Measurements from ENCODE around the gene NLGN2. TPM values are rescaled to one million over a fixed set of nuclear protein-coding genes. Genes with fewer than 3 reads are reported as not detected.

NLGN2 gene
- total and polyA plus RNA-seq, 2 experiments from 2014 or later = 14.4 to 38.7 TPM

DNA sequence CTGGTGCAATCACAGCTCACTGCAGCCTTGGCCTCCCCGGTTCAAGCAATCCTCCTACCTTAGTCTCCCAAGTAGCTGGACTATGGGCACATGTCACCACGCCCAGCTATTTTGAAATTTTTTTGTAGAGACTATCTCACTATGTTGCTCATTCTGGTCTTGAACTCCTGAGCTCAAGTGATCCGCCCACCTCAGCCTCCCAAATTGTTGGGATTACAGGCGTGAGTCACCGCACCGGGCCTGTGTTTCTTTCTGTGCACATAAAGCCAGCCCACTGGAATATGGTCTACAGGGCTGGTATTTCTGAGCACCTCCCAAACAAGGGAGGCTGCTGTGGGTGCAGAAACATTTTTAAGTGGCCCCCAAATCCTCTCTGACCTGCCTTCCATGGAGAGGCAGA is 44.3 kb upstream of the NLGN2 start:
- no peaks in the 10 kb centered on the region for H3K9me2 ChIP-seq (ENCODE audit: insufficient read depth)
- H3K27me3 Mint-ChIP-seq (ENCODE audit: insufficient read depth, low read depth, poor library complexity) = peaks cover 13% of the 10 kb centered on the region
- no peak overlapping the region for H3K4me2 ChIP-seq
- ATAC-seq = no peak
- TF ChIP-seq ZNF331 (CRISPR knock-in tag; IDR thresholded peaks at IDR 0.05; ENCODE audit: low read depth) (no peak), STAT1 (IDR thresholded peaks at IDR 0.05; ENCODE audit: unreplicated experiment) (no peak), NANOG (IDR thresholded peaks at IDR 0.05; ENCODE audit: borderline replicate concordance) (no peak), JUNB (IDR thresholded peaks at IDR 0.05; ENCODE audit: unreplicated experiment) (no peak), EZH2phosphoT487 (IDR thresholded peaks at IDR 0.05; ENCODE audit: unreplicated experiment) (no peak), CREB1 (CRISPR knock-in tag; IDR thresholded peaks at IDR 0.05; ENCODE audit: low read depth) (no peak), POLR2AphosphoS5 (IDR thresholded peaks at IDR 0.05; ENCODE audit: low read depth) (no peak), EZH2 (IDR thresholded peaks at IDR 0.05; ENCODE audit: low read depth, unreplicated experiment) (no peak), ZNF114 (CRISPR knock-in tag; IDR thresholded peaks at IDR 0.05) (no peak)
- TF ChIP-seq, protein P1, sequence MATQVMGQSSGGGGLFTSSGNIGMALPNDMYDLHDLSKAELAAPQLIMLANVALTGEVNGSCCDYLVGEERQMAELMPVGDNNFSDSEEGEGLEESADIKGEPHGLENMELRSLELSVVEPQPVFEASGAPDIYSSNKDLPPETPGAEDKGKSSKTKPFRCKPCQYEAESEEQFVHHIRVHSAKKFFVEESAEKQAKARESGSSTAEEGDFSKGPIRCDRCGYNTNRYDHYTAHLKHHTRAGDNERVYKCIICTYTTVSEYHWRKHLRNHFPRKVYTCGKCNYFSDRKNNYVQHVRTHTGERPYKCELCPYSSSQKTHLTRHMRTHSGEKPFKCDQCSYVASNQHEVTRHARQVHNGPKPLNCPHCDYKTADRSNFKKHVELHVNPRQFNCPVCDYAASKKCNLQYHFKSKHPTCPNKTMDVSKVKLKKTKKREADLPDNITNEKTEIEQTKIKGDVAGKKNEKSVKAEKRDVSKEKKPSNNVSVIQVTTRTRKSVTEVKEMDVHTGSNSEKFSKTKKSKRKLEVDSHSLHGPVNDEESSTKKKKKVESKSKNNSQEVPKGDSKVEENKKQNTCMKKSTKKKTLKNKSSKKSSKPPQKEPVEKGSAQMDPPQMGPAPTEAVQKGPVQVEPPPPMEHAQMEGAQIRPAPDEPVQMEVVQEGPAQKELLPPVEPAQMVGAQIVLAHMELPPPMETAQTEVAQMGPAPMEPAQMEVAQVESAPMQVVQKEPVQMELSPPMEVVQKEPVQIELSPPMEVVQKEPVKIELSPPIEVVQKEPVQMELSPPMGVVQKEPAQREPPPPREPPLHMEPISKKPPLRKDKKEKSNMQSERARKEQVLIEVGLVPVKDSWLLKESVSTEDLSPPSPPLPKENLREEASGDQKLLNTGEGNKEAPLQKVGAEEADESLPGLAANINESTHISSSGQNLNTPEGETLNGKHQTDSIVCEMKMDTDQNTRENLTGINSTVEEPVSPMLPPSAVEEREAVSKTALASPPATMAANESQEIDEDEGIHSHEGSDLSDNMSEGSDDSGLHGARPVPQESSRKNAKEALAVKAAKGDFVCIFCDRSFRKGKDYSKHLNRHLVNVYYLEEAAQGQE (IDR thresholded peaks at IDR 0.05; ENCODE audit: unreplicated experiment) = no peak
- TF ChIP-seq, protein P2, sequence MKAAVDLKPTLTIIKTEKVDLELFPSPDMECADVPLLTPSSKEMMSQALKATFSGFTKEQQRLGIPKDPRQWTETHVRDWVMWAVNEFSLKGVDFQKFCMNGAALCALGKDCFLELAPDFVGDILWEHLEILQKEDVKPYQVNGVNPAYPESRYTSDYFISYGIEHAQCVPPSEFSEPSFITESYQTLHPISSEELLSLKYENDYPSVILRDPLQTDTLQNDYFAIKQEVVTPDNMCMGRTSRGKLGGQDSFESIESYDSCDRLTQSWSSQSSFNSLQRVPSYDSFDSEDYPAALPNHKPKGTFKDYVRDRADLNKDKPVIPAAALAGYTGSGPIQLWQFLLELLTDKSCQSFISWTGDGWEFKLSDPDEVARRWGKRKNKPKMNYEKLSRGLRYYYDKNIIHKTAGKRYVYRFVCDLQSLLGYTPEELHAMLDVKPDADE (IDR thresholded peaks at IDR 0.05) = no peak
- TF ChIP-seq, protein P3, sequence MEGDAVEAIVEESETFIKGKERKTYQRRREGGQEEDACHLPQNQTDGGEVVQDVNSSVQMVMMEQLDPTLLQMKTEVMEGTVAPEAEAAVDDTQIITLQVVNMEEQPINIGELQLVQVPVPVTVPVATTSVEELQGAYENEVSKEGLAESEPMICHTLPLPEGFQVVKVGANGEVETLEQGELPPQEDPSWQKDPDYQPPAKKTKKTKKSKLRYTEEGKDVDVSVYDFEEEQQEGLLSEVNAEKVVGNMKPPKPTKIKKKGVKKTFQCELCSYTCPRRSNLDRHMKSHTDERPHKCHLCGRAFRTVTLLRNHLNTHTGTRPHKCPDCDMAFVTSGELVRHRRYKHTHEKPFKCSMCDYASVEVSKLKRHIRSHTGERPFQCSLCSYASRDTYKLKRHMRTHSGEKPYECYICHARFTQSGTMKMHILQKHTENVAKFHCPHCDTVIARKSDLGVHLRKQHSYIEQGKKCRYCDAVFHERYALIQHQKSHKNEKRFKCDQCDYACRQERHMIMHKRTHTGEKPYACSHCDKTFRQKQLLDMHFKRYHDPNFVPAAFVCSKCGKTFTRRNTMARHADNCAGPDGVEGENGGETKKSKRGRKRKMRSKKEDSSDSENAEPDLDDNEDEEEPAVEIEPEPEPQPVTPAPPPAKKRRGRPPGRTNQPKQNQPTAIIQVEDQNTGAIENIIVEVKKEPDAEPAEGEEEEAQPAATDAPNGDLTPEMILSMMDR (conservative IDR thresholded peaks at IDR 0.05; ENCODE audit: low read depth in 2 of 2) = no peak
- TF ChIP-seq, protein P4, sequence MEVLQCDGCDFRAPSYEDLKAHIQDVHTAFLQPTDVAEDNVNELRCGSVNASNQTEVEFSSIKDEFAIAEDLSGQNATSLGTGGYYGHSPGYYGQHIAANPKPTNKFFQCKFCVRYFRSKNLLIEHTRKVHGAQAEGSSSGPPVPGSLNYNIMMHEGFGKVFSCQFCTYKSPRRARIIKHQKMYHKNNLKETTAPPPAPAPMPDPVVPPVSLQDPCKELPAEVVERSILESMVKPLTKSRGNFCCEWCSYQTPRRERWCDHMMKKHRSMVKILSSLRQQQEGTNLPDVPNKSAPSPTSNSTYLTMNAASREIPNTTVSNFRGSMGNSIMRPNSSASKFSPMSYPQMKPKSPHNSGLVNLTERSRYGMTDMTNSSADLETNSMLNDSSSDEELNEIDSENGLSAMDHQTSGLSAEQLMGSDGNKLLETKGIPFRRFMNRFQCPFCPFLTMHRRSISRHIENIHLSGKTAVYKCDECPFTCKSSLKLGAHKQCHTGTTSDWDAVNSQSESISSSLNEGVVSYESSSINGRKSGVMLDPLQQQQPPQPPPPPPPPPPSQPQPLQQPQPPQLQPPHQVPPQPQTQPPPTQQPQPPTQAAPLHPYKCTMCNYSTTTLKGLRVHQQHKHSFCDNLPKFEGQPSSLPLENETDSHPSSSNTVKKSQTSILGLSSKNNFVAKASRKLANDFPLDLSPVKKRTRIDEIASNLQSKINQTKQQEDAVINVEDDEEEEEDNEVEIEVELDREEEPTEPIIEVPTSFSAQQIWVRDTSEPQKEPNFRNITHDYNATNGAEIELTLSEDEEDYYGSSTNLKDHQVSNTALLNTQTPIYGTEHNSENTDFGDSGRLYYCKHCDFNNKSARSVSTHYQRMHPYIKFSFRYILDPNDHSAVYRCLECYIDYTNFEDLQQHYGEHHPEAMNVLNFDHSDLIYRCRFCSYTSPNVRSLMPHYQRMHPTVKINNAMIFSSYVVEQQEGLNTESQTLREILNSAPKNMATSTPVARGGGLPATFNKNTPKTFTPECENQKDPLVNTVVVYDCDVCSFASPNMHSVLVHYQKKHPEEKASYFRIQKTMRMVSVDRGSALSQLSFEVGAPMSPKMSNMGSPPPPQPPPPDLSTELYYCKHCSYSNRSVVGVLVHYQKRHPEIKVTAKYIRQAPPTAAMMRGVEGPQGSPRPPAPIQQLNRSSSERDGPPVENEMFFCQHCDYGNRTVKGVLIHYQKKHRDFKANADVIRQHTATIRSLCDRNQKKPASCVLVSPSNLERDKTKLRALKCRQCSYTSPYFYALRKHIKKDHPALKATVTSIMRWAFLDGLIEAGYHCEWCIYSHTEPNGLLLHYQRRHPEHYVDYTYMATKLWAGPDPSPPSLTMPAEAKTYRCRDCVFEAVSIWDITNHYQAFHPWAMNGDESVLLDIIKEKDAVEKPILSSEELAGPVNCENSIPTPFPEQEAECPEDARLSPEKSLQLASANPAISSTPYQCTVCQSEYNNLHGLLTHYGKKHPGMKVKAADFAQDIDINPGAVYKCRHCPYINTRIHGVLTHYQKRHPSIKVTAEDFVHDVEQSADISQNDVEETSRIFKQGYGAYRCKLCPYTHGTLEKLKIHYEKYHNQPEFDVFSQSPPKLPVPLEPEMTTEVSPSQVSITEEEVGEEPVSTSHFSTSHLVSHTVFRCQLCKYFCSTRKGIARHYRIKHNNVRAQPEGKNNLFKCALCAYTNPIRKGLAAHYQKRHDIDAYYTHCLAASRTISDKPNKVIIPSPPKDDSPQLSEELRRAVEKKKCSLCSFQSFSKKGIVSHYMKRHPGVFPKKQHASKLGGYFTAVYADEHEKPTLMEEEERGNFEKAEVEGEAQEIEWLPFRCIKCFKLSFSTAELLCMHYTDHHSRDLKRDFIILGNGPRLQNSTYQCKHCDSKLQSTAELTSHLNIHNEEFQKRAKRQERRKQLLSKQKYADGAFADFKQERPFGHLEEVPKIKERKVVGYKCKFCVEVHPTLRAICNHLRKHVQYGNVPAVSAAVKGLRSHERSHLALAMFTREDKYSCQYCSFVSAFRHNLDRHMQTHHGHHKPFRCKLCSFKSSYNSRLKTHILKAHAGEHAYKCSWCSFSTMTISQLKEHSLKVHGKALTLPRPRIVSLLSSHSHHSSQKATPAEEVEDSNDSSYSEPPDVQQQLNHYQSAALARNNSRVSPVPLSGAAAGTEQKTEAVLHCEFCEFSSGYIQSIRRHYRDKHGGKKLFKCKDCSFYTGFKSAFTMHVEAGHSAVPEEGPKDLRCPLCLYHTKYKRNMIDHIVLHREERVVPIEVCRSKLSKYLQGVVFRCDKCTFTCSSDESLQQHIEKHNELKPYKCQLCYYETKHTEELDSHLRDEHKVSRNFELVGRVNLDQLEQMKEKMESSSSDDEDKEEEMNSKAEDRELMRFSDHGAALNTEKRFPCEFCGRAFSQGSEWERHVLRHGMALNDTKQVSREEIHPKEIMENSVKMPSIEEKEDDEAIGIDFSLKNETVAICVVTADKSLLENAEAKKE (CRISPR knock-in tag; IDR thresholded peaks at IDR 0.05) = no peak
- peaks cover 16% of the 10 kb centered on the region for H3K4me1 ChIP-seq (ENCODE audit: insufficient read depth)
- H3K79me2 ChIP-seq (replicated peaks; ENCODE audit: insufficient read depth) = no peaks in the 10 kb centered on the region
- no peak overlapping the region for H2AFZ ChIP-seq
- H3K4me3 ChIP-seq = no peak overlapping the region
- peaks cover 12% of the 10 kb centered on the region for H3K4me1 Mint-ChIP-seq
- H3K27ac Mint-ChIP-seq = no peak overlapping the region
- H4K20me1 ChIP-seq (replicated peaks; ENCODE audit: insufficient read depth) = no peaks in the 10 kb centered on the region
- no peak for DNase-seq (ENCODE audit: low spot score)
- H3K27me3 ChIP-seq (ENCODE audit: insufficient read depth) = no peaks in the 10 kb centered on the region
- no peaks in the 10 kb centered on the region for H3K36me3 ChIP-seq (ENCODE audit: insufficient read depth)
- H3K27ac ChIP-seq (ENCODE audit: low read depth) = no peak overlapping the region
- H3K4me3 Mint-ChIP-seq = no peak overlapping the region
- 0 out of 2 replicates have a peak, but pooled peaks cover 5% of the 10 kb centered on the region for H3F3A ChIP-seq (replicated peaks; ENCODE audit: low read depth)
- no peaks in the 10 kb centered on the region for H3K9me3 Mint-ChIP-seq
- no peaks in the 10 kb centered on the region for H3K36me3 Mint-ChIP-seq (ENCODE audit: low read depth)

Data from GM23338 (cell line).